ENCODE measurements around the gene BICDL1. TPM values are rescaled to one million over a fixed set of nuclear protein-coding genes. Genes with fewer than 3 reads are reported as not detected.

BICDL1 gene
- total and polyA plus RNA-seq, 2 donors (not counting 3 experiments of a cell fraction or from before 2014, with no cell fraction given), result 0.19 TPM; not detected in 1

DNA sequence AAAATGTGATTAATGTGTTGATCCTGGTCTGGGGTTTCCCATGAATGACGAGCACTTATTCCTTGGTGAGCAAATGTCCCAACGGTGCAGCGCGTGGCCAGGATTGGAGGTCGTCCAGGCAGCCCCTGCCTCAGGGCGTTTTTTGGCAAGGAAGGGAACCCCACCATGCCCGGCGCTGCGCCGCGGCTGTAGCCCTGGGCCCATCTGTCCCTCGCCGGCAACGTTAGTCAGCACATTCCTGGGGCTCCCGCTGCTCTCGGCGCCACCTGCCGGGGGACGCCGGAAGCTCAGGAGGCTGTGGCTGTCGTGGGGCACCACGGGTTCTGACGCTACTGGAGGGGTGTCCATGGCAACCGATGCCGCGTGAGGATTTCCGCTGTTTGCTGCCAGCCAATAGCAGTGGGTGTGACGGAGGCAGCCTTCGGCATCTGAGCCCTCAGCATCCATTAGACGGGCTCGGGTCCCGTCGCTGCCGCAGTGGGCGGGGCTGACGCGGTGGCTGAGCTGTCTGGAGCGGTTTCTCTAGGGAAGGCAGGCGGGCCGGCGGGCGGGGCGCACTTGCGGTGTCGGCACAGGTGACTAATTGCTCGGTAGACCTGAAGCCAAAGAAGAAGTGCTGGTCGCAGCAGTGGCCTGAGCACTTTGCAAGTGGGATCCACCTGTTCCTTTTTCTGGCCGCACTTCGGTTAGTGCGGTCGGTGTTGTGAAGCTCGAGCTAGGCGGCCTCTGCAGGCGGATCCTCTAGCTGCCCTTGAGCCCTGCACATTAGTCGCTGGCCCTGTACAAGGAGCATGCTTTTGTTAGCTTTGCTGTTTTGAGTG lies 98.0 kb downstream of the BICDL1 start:
- intact Hi-C loops (cut with micrococcal nuclease) (loop anchor here (1.0 to 2.0 kb wide), 4 partner anchors 29 to 210 kb away; partner anchors contain the start of genes BICDL1, CIT and RAB35), dilution Hi-C loops (cut with MboI; ENCODE audit: extremely low pct_ligation_motif_present, low sequenced_read_pairs) (no loop called here)
- Histone ChIP-seq H3K27ac (ENCODE audit: insufficient read depth, low read depth, low read length) (peak overlapping the region; percentile 11), H3K36me3 (ENCODE audit: control insufficient read depth in 2 of 2, extremely low read depth in 1 of 2, insufficient read depth in 2 of 2, low read length in 2 of 2) (no peaks in the 10 kb centered on the region), H3K27me3 (ENCODE audit: control insufficient read depth in 2 of 2, insufficient read depth in 2 of 2, low read length in 2 of 2) (no peaks in the 10 kb centered on the region), H2AFZ (ENCODE audit: low read depth, low read length) (peak overlapping the region; percentile 75), H3K4me2 (ENCODE audit: insufficient read depth, low read length) (peak overlapping the region; percentile 74), H3K9me1 (replicated peaks; ENCODE audit: control insufficient read depth, extremely low read depth, insufficient read depth, low read length) (no peaks in the 10 kb centered on the region), H4K20me1 (replicated peaks; ENCODE audit: control insufficient read depth, extremely low read depth, insufficient read depth, low read length) (no peaks in the 10 kb centered on the region), H3K79me2 (ENCODE audit: control insufficient read depth, insufficient read depth, low read length) (no peaks in the 10 kb centered on the region), H3K9ac (replicated peaks; ENCODE audit: extremely low read depth, insufficient read depth, low read length) (peak overlapping the region; percentile 46), H3K4me1 (ENCODE audit: control insufficient read depth, extremely low read depth, insufficient read depth, low read length) (peaks cover 6% of the 10 kb centered on the region), H3K9me3 (replicated peaks; ENCODE audit: control insufficient read depth, insufficient read depth, low read length) (no peaks in the 10 kb centered on the region), H3K4me3 (replicated peaks in 1 of 3; ENCODE audit: insufficient read depth in 1 of 3, low read depth in 1 of 3, low read length in 3 of 3) (peak overlapping the region in 2 of 3 experiments; percentile 17 to 37)
- DNase-seq (ENCODE audit: low read depth, low spot score) (peak; percentile 99), FAIRE-seq (peak; percentile 99)
- ChIA-PET POLR2A (interaction anchor here (0.7 kb wide), 1 partner anchor 114 kb away, joined by 3 read pairs; the partner anchor contains the start of gene RPLP0), CTCF (interaction anchor here (0.6 to 1.4 kb wide), 17 partner anchors 9 to 429 kb away, joined by 3 to 10 read pairs (median 4); partner anchors contain the start of genes BICDL1, RAB35 and RPLP0)
- TF ChIP-seq FOS (IDR thresholded peaks at IDR 0.05; ENCODE audit: borderline replicate concordance, insufficient read depth, low read length) (no peak), POLR2A (IDR thresholded peaks at IDR 0.05; ENCODE audit: low read depth, low read length) (peak; percentile 50), GATA2 (IDR thresholded peaks at IDR 0.05; ENCODE audit: insufficient read depth, insufficient read length, low read depth, low read length) (no peak), JUN (IDR thresholded peaks at IDR 0.05; ENCODE audit: borderline replicate concordance, insufficient read depth, insufficient read length, low read depth) (no peak), POLR2AphosphoS5 (IDR thresholded peaks at IDR 0.05; ENCODE audit: insufficient read depth, low read depth, low read length) (peak; percentile 91), CTCF (IDR thresholded peaks at IDR 0.05; ENCODE audit: extremely low read depth in 1 of 2, insufficient read depth in 1 of 2, low read depth in 1 of 2, low read length in 2 of 2) (peak; percentile 98 to 100), MAX (IDR thresholded peaks at IDR 0.05; ENCODE audit: insufficient read depth, insufficient read length) (peak; percentile 73), MYC (IDR thresholded peaks at IDR 0.05; ENCODE audit: low read depth, low read length) (peak; percentile 39), EZH2 (IDR thresholded peaks at IDR 0.05; ENCODE audit: borderline replicate concordance, low read depth, low read length, severe bottlenecking) (no peak)
- BruUV-seq (replicated peaks), result no TSS peak

All from endothelial cell of umbilical vein (primary cell).